Transverse colon (tissue), 4 donors: ENCODE data around the gene CCNC. TPM values are rescaled to one million over a fixed set of nuclear protein-coding genes. Genes with fewer than 3 reads are reported as not detected.

Experiments used
- DNase-seq: peaks from one replicate; pipeline ENCODE4 v3.0.0-alpha.2; 2019
- H3K27ac ChIP-seq, 4 donors: fragments of 200-600 bp; sonication (generic); 2 replicates each; pipeline ENCODE4 v1.5.1; 2016 to 2018; ENCODE audit warnings: inconsistent platforms in 4 of 4
- H3K27me3 ChIP-seq: fragments of 200-600 bp; sonication (generic); 2 replicates; pipeline ENCODE4 v1.5.1; 2017; ENCODE audit warnings: inconsistent platforms
- H3K36me3 ChIP-seq, 4 donors: fragments of 200-600 bp; sonication (generic); 2 replicates each; pipeline ENCODE4 v1.5.1; 2017 to 2019; ENCODE audit warnings: inconsistent platforms in 4 of 4
- H3K4me1 ChIP-seq, 4 donors: fragments of 200-600 bp; sonication (generic); 2 replicates each; pipeline ENCODE4 v1.5.1; 2017 to 2020; ENCODE audit warnings: inconsistent platforms in 4 of 4
- H3K4me3 ChIP-seq, 4 donors: fragments of 200-600 bp; sonication (generic); 1 replicate in 1 of 4; 2 replicates in 3 of 4; pipeline versions ENCODE4 v1.5.1 to v1.6.1; 2017 to 2019; ENCODE audit warnings: inconsistent platforms in 4 of 4
- H3K9me3 ChIP-seq, 2 donors: fragments of 200-600 bp; sonication (generic); 2 replicates each; pipeline ENCODE4 v1.5.1; 2017 to 2019; ENCODE audit warnings: inconsistent platforms in 2 of 2
- EP300 ChIP-seq: sonication (generic); formaldehyde crosslinking; IDR thresholded peaks from one replicate; pipeline ENCODE4 v1.6.1; 2017; ENCODE audit warnings: antibody characterized with exemption, low read depth
- POLR2A ChIP-seq: fragments of 450-650 bp; IDR thresholded peaks from one replicate; pipeline ENCODE4 v1.6.1; 2016; ENCODE audit warnings: antibody characterized with exemption, mild to moderate bottlenecking, moderate library complexity
- POLR2AphosphoS5 ChIP-seq, 3 donors: sonication (generic); formaldehyde crosslinking; IDR thresholded peaks; one replicate each; pipeline ENCODE4 v1.6.1; 2016; ENCODE audit warnings: antibody characterized with exemption in 3 of 3
- WGBS, 2 donors: methylation state at CpG; one replicate each; pipeline ENCODE4 v1.1.5; 2018; ENCODE audit warnings: low coverage in 1 of 2; 5-methylcytosine and 5-hydroxymethylcytosine counted together
- in situ Hi-C, 4 donors: fragments of 200-750 bp; cut with MboI; loops; one replicate each; pipeline versions ENCODE4 v1.15.0 to v1.15.1; 2017; ENCODE audit warnings: low sequenced_read_pairs in 3 of 4, low pct_ligation_motif_present in 1 of 4, low pct_unique_long_range_greater_than_20kb in 1 of 4
- intact Hi-C: fragments of 100-400 bp; cut with DNase I; formaldehyde crosslinking; loops from one replicate; pipeline ENCODE4 v1.15.1; 2023; ENCODE audit warnings: low total_unique reads
- total RNA-seq, 4 donors: library from RNA; depleted of rRNA; stranded (reverse); fragments of >200 nt; gene quantifications; one replicate each; pipeline ENCODE4 v1.1.0, GENCODE V29; 2016
- TF ChIP-seq, protein P1 (sequence below), 5 experiments: fragments of 200-600 bp in 3 of 5; fragments of 450-650 bp in 2 of 5; sonication (generic) in 3 of 5; IDR thresholded peaks; 1 replicate in 2 of 5; 2 replicates in 3 of 5; pipeline ENCODE4 v1.5.1; 2016 to 2017; ENCODE audit warnings: antibody characterized with exemption in 5 of 5, inconsistent platforms in 3 of 5, mild to moderate bottlenecking in 2 of 5, moderate library complexity in 1 of 5

CCNC gene
- total RNA-seq, 4 donors from 2014 or later: 47.0 to 104 (median 63.6) TPM

DNA sequence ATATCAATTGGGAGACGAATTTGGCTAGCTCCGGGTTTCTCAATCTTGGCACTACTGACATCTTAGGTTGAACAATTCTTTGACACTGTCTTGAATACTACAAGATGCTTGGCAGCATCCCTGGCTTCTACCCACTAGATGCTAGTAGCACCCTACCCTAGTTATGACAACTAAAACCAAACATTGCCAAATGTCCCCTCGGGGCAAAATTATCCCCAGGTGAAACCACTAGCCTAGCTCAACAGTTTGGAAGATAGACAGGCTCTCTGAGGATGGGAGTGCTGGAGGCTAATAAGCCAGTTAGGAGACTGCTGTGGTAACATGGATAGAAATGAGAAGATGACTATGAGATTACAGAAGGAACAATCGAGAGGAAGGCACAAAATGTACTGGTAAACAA, 20.9 kb downstream of the CCNC start:
- 93% methylated on average over 4 of the region's 4 CpGs for WGBS, 2 donors
- Histone ChIP-seq H3K36me3 (peaks cover 0 to 43% (median 5%) of the 10 kb centered on the region in 4 donors), H3K9me3 (no peaks in the 10 kb centered on the region), H3K4me1 (no peaks in the 10 kb centered on the region), H3K4me3 (no peak overlapping the region), H3K27ac (no peak overlapping the region), H3K27me3 (no peaks in the 10 kb centered on the region)
- no peak for TF ChIP-seq POLR2AphosphoS5 (IDR thresholded peaks at IDR 0.05)
- TF ChIP-seq, protein P1, sequence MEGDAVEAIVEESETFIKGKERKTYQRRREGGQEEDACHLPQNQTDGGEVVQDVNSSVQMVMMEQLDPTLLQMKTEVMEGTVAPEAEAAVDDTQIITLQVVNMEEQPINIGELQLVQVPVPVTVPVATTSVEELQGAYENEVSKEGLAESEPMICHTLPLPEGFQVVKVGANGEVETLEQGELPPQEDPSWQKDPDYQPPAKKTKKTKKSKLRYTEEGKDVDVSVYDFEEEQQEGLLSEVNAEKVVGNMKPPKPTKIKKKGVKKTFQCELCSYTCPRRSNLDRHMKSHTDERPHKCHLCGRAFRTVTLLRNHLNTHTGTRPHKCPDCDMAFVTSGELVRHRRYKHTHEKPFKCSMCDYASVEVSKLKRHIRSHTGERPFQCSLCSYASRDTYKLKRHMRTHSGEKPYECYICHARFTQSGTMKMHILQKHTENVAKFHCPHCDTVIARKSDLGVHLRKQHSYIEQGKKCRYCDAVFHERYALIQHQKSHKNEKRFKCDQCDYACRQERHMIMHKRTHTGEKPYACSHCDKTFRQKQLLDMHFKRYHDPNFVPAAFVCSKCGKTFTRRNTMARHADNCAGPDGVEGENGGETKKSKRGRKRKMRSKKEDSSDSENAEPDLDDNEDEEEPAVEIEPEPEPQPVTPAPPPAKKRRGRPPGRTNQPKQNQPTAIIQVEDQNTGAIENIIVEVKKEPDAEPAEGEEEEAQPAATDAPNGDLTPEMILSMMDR (IDR thresholded peaks at IDR 0.05): no peak
- no peak for TF ChIP-seq POLR2A
- TF ChIP-seq EP300: no peak
- no peak for DNase-seq
- in situ Hi-C loops (no loop called here), intact Hi-C loops (no loop called here)

DNA sequence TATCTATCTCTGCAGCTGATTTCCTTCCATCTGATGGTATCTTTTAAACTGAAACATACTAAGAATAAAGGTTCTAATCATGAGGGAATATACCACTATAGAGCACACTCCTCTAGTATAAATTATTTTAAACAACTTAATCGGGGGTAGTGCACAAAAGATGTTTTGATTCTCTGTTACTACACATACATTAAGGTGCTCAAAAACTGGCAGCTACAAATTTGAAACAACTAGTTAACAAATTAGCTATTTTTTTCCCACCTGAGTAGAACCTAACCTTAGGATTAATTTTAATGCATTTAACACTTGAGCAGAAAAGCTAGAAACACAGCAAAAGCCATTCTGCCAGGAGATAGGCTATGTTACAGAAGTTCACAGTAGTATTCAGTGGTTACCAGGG, 23.0 kb downstream of the CCNC start:
- Histone ChIP-seq H3K27ac (no peak overlapping the region), H3K9me3 (no peaks in the 10 kb centered on the region), H3K4me1 (no peaks in the 10 kb centered on the region), H3K36me3 (peaks cover 0 to 35% (median 10%) of the 10 kb centered on the region in 4 donors), H3K27me3 (no peaks in the 10 kb centered on the region), H3K4me3 (no peak overlapping the region)
- intact Hi-C loops (no loop called here), in situ Hi-C loops (no loop called here)
- no peak for DNase-seq
- TF ChIP-seq, protein P1 (IDR thresholded peaks at IDR 0.05): no peak
- no peak for TF ChIP-seq EP300
- no peak for TF ChIP-seq POLR2A
- 76 to 100% methylated on average over 1 of the region's 1 CpG for WGBS, 2 donors

DNA sequence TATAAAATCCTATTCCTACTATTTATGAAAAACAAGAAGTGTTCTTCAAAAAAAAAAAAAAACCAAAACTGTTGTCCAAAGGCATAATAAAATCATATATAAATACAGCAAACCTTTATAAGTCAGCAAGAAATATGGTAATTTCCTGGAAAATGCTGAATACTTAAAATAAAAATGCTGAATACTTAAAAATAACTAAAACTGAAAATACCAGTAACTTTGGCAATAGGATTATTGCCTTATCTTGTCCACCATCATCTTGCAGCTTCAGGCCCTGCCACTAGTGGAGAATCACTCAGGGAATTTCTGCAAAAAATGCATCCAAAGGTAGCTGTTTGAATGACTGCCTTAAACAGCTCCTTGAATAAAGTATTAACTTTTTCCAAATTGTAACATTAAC, 24.5 kb downstream of the CCNC start:
- Histone ChIP-seq H3K27ac (no peak overlapping the region), H3K27me3 (no peaks in the 10 kb centered on the region), H3K4me1 (no peaks in the 10 kb centered on the region), H3K9me3 (no peaks in the 10 kb centered on the region), H3K4me3 (no peak overlapping the region), H3K36me3 (peaks cover 0 to 40% (median 11%) of the 10 kb centered on the region in 4 donors)
- in situ Hi-C loops (no loop called here), intact Hi-C loops (no loop called here)
- no peak for DNase-seq
- no peak for TF ChIP-seq POLR2AphosphoS5 (IDR thresholded peaks at IDR 0.05)
- no peak for TF ChIP-seq POLR2A
- TF ChIP-seq EP300: no peak
- TF ChIP-seq, protein P1 (IDR thresholded peaks at IDR 0.05): no peak

DNA sequence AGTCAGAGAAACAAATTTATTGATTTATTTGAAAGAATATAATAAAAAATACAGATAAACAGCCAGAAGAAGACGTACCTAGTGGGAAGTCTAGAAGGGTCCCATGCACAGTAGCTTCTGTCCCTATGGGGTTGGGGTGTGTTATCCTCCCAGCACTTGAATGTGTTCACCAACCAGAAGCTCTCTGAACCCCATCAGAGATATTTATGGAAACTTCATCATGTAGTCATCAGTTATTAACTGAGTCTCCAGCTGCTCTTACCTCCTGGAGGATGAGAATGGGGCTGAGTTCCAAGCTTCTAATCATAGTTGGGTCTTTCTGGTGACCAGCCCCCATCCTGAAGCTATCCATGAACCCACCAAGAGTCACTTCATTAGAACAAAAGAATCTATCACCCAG, 37.8 kb downstream of the CCNC start:
- intact Hi-C loops: no loop called here
- no peaks in the 10 kb centered on the region for H3K27me3 ChIP-seq
- no peak for DNase-seq
- H3K4me1 ChIP-seq: no peaks in the 10 kb centered on the region
- peaks cover 0 to 38% (median 3%) of the 10 kb centered on the region in 4 donors for H3K36me3 ChIP-seq
- no peak overlapping the region for H3K4me3 ChIP-seq
- no peak for TF ChIP-seq POLR2AphosphoS5 (IDR thresholded peaks at IDR 0.05)
- no peak for TF ChIP-seq EP300
- TF ChIP-seq, protein P1 (IDR thresholded peaks at IDR 0.05): no peak
- no peak for TF ChIP-seq POLR2A
- H3K27ac ChIP-seq: no peak overlapping the region
- WGBS, 2 donors: 89 to 100% methylated on average over 1 of the region's 1 CpG
- in situ Hi-C loops: no loop called here
- H3K9me3 ChIP-seq: no peaks in the 10 kb centered on the region
